GM21619 (cell line): ENCODE measurements around the gene PLCB3.

Source experiments
- ATAC-seq: cut with Tn5 transposase; IDR thresholded peaks from one replicate; pipeline ENCODE4 v1.9.1; 2021; ENCODE audit not compliant: unreplicated experiment

The PLCB3 gene

GRCh38 chr11:64285885-64286800 is 34.8 kb downstream of the PLCB3 start:
- no peak for ATAC-seq

GRCh38 chr11:64286801-64287159 is 35.5 kb downstream of the PLCB3 start:
- ATAC-seq: no peak

- ATAC-seq: no peak
These were observed 36.5 kb downstream of the PLCB3 start for GRCh38 chr11:64287676-64288352.

GRCh38 chr11:64288353-64288750 is 37.0 kb downstream of the PLCB3 start:
- ATAC-seq: no peak

- no peak for ATAC-seq
These were observed 37.8 kb downstream of the PLCB3 start for GRCh38 chr11:64289002-64289564.

DNA sequence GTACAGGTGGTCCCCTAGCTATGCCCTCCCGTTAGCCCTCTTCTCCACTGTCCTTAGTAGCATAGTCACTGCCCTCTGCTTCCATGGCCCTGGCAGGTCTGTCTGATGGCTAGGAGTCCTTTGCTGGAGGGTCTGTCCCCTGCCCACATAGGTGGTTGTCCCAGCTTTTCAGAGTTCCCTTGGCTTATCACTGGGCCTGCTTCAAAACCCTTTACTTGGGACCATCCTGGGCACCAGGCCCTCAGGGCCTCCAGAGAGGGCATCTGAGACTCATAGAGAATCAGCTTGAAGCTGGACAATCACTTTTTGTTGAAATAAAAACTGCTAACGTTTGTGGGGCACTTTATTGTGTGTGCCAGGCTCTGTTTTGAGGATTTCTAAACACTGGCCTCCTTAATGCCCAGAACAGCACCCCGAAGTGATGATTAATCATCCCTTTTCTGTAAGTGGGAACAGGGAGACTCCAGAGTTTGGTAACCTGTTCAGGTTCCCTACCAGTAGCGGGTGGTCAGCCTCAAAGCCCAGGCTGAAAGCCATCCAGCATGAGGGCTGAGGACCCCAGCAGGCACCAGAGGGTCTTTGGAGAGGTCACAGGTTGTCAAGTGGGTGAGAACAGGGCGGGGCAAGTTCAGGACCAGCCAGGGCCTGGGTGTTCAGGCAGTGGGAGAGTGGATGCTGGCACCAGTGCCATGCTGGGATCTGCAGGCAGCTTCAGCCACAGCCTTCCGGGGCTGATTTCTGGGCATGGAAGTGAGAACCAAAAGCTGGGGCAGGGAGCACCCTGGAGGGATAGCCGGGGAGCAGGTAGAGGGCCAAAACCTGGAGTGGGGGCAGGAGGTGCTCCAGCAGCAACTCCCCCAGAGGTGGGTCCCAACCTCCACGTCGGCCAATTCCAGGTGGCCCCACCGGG is 39.3 kb downstream of the PLCB3 start:
- ATAC-seq: no peak

DNA sequence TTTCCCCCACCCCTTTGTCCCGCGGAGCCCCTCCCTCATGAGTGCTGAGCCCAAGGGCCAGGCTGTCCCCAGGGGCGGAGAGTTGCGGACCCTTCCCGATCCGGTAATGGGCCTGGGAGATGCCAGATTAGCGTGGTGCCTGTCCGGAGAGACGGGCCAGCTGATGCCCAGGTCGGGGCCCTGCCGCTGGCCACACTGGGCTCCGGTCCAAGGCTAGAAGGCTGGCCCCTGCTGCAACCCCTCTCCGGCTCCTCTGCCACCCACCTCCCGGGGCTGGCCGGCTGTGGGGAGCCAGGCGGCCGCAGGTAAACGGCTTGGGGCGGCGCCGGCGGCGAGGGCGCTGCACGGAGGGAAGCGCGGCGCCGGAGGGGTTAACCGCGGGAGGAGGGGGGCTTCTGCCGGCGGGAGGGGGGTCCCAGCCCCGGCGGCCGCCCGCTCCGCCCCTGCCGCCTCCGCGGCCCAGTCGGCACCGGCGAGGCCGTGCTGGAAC is 40.0 kb downstream of the PLCB3 start, which contains the start of gene KCNK4:
Gene KCNK4, plus strand, starts transcription at position 41 of the 490 bp plus-strand sequence. CDS start 1,717 bp downstream, outside the sequence.
- ATAC-seq: no peak

GRCh38 chr11:64291752-64292459 is 40.6 kb downstream of the PLCB3 start:
- no peak for ATAC-seq

DNA sequence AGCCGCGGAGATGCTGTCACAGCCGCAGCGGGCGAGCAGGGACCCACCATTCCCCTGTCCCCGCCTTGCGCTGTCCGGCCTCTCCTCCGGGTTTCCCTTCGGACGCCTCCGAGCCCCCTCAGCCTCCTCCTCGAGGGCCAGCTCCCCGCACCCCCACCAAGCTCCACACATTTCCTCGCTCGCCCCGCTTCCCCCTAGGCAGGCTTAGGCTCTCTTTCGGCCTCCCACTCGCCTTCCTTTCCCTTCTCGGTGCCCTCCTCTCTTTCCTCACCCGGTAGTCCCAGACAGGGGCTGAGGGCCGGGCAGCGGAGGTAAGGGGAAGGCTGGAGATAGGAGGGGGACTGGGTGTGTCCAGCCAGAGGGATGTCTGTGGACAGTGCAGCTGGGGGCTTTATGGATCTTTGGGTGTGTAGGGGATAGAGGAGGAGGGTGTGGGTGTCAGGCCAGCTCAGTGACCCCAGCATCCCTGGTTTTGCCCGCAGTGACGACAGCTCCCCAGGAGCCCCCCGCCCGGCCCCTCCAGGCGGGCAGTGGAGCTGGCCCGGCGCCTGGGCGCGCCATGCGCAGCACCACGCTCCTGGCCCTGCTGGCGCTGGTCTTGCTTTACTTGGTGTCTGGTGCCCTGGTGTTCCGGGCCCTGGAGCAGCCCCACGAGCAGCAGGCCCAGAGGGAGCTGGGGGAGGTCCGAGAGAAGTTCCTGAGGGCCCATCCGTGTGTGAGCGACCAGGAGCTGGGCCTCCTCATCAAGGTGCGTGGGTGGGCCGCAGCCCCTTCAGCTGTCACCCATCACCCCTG is 41.3 kb downstream of the PLCB3 start:
- no peak for ATAC-seq

- no peak for ATAC-seq
These were observed 43.4 kb downstream of the PLCB3 start for GRCh38 chr11:64294774-64295173.

- ATAC-seq: no peak
These were observed 44.4 kb downstream of the PLCB3 start for GRCh38 chr11:64295760-64296159.

DNA sequence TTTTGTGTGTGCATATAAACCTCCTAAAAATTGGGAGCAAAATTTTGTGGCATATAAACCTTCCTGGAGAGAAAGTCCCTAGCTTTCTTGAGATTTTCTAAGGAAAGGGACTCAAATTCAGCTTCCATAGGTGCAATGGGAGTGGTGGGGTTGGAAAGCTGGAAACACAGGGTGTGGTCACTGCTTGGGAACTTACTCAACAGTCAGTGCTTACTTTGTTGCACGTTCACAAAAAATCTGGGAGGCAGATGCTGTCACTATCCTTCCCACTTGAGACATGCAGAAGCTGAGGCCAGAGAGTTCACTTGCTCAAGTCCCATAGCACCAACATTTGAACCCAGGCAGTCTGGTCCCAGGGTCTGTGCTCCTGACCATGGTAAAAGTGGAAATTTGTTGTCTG is 44.9 kb downstream of the PLCB3 start:
- no peak for ATAC-seq

GRCh38 chr11:64296830-64297698 is 45.7 kb downstream of the PLCB3 start:
- ATAC-seq: no peak

GRCh38 chr11:64297699-64298358 is 46.5 kb downstream of the PLCB3 start:
- no peak for ATAC-seq

DNA sequence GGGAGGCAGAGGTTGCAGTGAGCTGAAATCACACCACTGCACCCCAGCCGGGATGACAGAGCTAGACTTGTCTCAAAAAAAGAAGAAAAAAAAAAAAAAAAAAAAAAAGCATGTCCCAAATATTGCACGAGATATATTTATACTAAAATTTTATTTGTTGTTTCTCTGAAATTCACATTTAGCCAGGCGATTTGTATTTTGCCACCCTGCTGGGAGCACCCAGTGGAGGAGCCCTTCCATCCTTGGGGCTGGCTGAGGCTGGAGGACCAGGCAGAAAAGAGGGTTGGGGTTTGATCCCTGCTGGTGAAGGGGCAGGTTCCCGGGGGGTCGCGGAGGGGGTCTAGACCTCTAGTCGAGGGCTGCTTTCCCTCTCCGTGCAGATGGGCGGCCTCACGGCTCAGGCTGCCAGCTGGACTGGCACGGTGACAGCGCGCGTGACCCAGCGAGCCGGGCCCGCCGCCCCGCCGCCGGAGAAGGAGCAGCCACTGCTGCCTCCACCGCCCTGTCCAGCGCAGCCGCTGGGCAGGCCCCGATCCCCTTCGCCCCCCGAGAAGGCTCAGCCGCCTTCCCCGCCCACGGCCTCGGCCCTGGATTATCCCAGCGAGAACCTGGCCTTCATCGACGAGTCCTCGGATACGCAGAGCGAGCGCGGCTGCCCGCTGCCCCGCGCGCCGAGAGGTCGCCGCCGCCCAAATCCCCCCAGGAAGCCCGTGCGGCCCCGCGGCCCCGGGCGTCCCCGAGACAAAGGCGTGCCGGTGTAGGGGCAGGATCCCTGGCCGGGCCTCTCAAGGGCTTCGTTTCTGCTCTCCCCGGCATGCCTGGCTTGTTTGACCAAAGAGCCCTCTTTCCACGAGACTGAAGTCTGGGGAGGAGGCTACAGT is 47.9 kb downstream of the PLCB3 start:
- no peak for ATAC-seq

DNA sequence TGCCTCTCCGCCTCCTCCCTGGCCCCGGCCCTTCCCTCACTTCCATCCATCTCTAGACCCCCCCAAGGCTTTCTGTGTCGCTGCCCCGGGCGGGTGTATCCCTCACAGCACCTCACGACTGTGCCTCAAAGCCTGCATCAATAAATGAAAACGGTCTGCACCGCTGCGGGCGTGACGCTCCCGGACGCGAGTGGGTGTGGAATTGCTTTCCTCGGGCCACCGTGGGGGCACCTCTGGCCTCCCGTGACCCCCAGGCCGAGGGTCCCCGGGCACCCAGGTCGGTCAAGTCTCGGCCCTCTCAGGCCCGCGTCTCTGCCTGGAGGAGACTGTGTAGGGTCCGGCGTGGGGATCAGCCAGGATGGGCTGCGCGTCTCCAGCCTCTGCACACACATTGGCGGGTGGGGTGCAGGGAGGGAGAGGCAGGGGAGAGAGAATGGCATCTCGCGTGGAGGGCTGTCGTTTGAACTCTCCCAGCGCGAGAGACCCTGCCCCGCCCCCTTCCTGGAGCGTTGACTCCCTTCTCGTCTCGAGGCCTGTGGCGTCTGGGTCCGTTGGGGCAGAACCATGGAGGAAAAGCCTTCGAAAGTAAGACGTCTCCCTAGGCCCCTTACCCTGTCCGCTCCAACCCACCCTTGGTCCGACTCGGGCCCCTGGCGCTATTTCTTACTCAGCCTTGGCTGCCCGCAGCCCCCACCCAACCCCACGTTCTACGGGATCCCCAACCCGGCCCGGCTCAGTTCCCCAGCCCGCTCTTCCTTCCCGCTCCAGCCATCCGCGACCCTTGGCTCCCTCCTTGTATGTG is 48.7 kb downstream of the PLCB3 start, which contains the start of gene CATSPERZ:
Gene CATSPERZ, plus strand, starts transcription at position 512 of the 802 bp plus-strand sequence. Its CDS starts 53 bp downstream, at position 565.
- ATAC-seq: no peak
